ENCODE measurements around the gene NMNAT3. TPM values are rescaled to one million over a fixed set of nuclear protein-coding genes. Genes with fewer than 3 reads are reported as not detected.

Gene NMNAT3
- total and polyA plus RNA-seq, 4 donors = 1.9 to 19.7 (median 2.9) TPM

- Histone ChIP-seq H3K4me1 (ENCODE audit: control insufficient read depth in 4 of 4, insufficient read depth in 4 of 4, low read length in 3 of 4) (no peaks in the 10 kb centered on the region), H3K27me3 (ENCODE audit: control insufficient read depth in 4 of 4, insufficient read depth in 4 of 4, low read length in 3 of 4) (no peaks in the 10 kb centered on the region), H3K9me3 (ENCODE audit: control insufficient read depth in 4 of 4, low read length in 3 of 4) (no peaks in the 10 kb centered on the region), H3K4me3 (ENCODE audit: low read depth in 1 of 3, low read length in 3 of 3) (no peak overlapping the region), H3K27ac (ENCODE audit: low read depth in 1 of 2, low read length in 2 of 2) (no peak overlapping the region), H3K9ac (ENCODE audit: low read depth in 1 of 2, low read length in 2 of 2) (no peak overlapping the region), H3K36me3 (ENCODE audit: control insufficient read depth in 4 of 4, insufficient read depth in 3 of 4, low read depth in 1 of 4, low read length in 3 of 4) (peaks cover 0 to 2% (median 0%) of the 10 kb centered on the region in 4 donors)
- 96% methylated on average over 5 of the region's 5 CpGs for WGBS
- TF ChIP-seq HNF4G (IDR thresholded peaks at IDR 0.05) = no peak
- no peak for TF ChIP-seq JUND (IDR thresholded peaks at IDR 0.05)
- no peak for TF ChIP-seq GABPA (IDR thresholded peaks at IDR 0.05 in 1 of 2, conservative IDR thresholded peaks at IDR 0.05 in 1 of 2)
- no peak for TF ChIP-seq NR2F2 (IDR thresholded peaks at IDR 0.05)
- no peak for TF ChIP-seq CTCF (IDR thresholded peaks at IDR 0.05; ENCODE audit: low read depth, low read length, missing input control)
- TF ChIP-seq MAX (IDR thresholded peaks at IDR 0.05) = no peak
- TF ChIP-seq TAF1 (conservative IDR thresholded peaks at IDR 0.05) = no peak
- no peak for TF ChIP-seq EGR1 (IDR thresholded peaks at IDR 0.05; ENCODE audit: low read depth in 2 of 2)
- no peak for TF ChIP-seq SP1 (IDR thresholded peaks at IDR 0.05)
- TF ChIP-seq YY1 (IDR thresholded peaks at IDR 0.05) = no peak
- TF ChIP-seq RXRA (IDR thresholded peaks at IDR 0.05) = no peak
- TF ChIP-seq ZBTB33 (IDR thresholded peaks at IDR 0.05) = no peak
- TF ChIP-seq REST (IDR thresholded peaks at IDR 0.05) = no peak
- no peak for TF ChIP-seq FOXA2 (IDR thresholded peaks at IDR 0.05)
- no peak for DNase-seq (ENCODE audit: low spot score)
Observed at GRCh38 chr3:139523166-139523565, 154.6 kb downstream of the NMNAT3 start.

- no peaks in the 10 kb centered on the region for H3K27me3 ChIP-seq (ENCODE audit: control insufficient read depth in 4 of 4, insufficient read depth in 4 of 4, low read length in 3 of 4)
- no peak overlapping the region for H3K9ac ChIP-seq (ENCODE audit: low read depth in 1 of 2, low read length in 2 of 2)
- peaks cover 0 to 2% (median 0%) of the 10 kb centered on the region in 4 donors for H3K36me3 ChIP-seq (ENCODE audit: control insufficient read depth in 4 of 4, insufficient read depth in 3 of 4, low read depth in 1 of 4, low read length in 3 of 4)
- 42% methylated on average over 2 of the region's 2 CpGs for WGBS
- TF ChIP-seq RXRA (IDR thresholded peaks at IDR 0.05) (no peak), EGR1 (IDR thresholded peaks at IDR 0.05; ENCODE audit: low read depth in 2 of 2) (no peak), MAX (IDR thresholded peaks at IDR 0.05) (no peak), ZBTB33 (IDR thresholded peaks at IDR 0.05) (no peak), HNF4A (conservative IDR thresholded peaks at IDR 0.05) (no peak), ATF3 (IDR thresholded peaks at IDR 0.05) (no peak), REST (IDR thresholded peaks at IDR 0.05) (no peak)
- H3K4me3 ChIP-seq (ENCODE audit: low read depth in 1 of 3, low read length in 3 of 3) = no peak overlapping the region
- no peaks in the 10 kb centered on the region for H3K4me1 ChIP-seq (ENCODE audit: control insufficient read depth in 4 of 4, insufficient read depth in 4 of 4, low read length in 3 of 4)
- no peak for DNase-seq (ENCODE audit: low spot score)
- no peak overlapping the region for H3K27ac ChIP-seq (ENCODE audit: low read depth in 1 of 2, low read length in 2 of 2)
- H3K9me3 ChIP-seq (ENCODE audit: control insufficient read depth in 4 of 4, low read length in 3 of 4) = no peaks in the 10 kb centered on the region
Observed at GRCh38 chr3:139522421-139522820, 155.4 kb downstream of the NMNAT3 start.
